Natural killer cell (primary cell): ENCODE measurements around the gene CHD5. TPM values are rescaled to one million over a fixed set of nuclear protein-coding genes. Genes with fewer than 3 reads are reported as not detected.

ENCODE experiments used
- ATAC-seq, 3 donors: fragments of 150-1000 bp in 2 of 3; fragments of 200-7000 bp in 1 of 3; cut with Tn5 transposase; 1 replicate in 1 of 3; 2 replicates in 2 of 3; pipeline ENCODE4 v1.10.0; 2021; ENCODE audit warnings: mild to moderate bottlenecking in 2 of 3, moderate library complexity in 2 of 3
- DNase-seq, 2 donors: peaks; one replicate each; pipeline versions ENCODE4 v3.0.0 to v3.0.0-alpha.2; 2013 to 2021; ENCODE audit warnings: mixed read lengths in 1 of 2
- H3K27ac ChIP-seq: one replicate; pipeline ENCODE4 v1.5.1; 2013; ENCODE audit warnings: mild to moderate bottlenecking, low read length
- H3K27me3 ChIP-seq: one replicate; pipeline ENCODE4 v1.6.1; 2013; ENCODE audit warnings: low read length; ENCODE audit not compliant: control insufficient read depth, insufficient read depth
- H3K36me3 ChIP-seq: one replicate; pipeline ENCODE4 v1.6.1; 2013; ENCODE audit warnings: low read length; ENCODE audit not compliant: control insufficient read depth, insufficient read depth
- H3K4me1 ChIP-seq: one replicate; pipeline ENCODE4 v1.6.1; 2013; ENCODE audit warnings: low read length; ENCODE audit not compliant: control insufficient read depth, insufficient read depth
- H3K4me3 ChIP-seq: one replicate; pipeline ENCODE4 v1.5.1; 2013; ENCODE audit warnings: low read length
- H3K9me3 ChIP-seq: one replicate; pipeline ENCODE4 v1.6.1; 2013; ENCODE audit warnings: low read length; ENCODE audit not compliant: control insufficient read depth, insufficient read depth
- H3K27ac Mint-ChIP-seq, 2 donors: one replicate each; pipeline ENCODE4 v1.8.0; 2022; ENCODE audit warnings: mild to moderate bottlenecking in 2 of 2, mixed read lengths in 2 of 2, moderate library complexity in 1 of 2
- H3K27me3 Mint-ChIP-seq, 2 donors: one replicate each; pipeline ENCODE4 v1.8.0; 2022; ENCODE audit warnings: low read depth in 2 of 2, mixed read lengths in 2 of 2
- H3K36me3 Mint-ChIP-seq: one replicate; pipeline ENCODE4 v1.8.0; 2022; ENCODE audit warnings: mixed read lengths
- H3K4me1 Mint-ChIP-seq, 2 donors: one replicate each; pipeline ENCODE4 v1.8.0; 2022; ENCODE audit warnings: mixed read lengths in 2 of 2
- H3K4me3 Mint-ChIP-seq: one replicate; pipeline ENCODE4 v1.8.0; 2022; ENCODE audit warnings: mild to moderate bottlenecking, moderate library complexity, mixed read lengths
- H3K9me3 Mint-ChIP-seq, 2 donors: one replicate each; pipeline ENCODE4 v1.8.0; 2022; ENCODE audit warnings: mixed read lengths in 2 of 2
- WGBS: methylation state at CpG from one replicate; pipeline ENCODE4 v1.1.7; 2013; ENCODE audit warnings: missing lambda C conversion rate; ENCODE audit not compliant: insufficient coverage; 5-methylcytosine and 5-hydroxymethylcytosine counted together
- intact Hi-C: fragments of 100-400 bp; cut with micrococcal nuclease; formaldehyde crosslinking; loops from one replicate; pipeline ENCODE4 v1.14.2; 2022
- total RNA-seq, 4 donors: library from RNA; stranded (reverse); fragments of 120-200 nt in 1 of 4; gene quantifications; one replicate each; pipeline versions ENCODE4 v1.2.3 to v1.2.4, GENCODE V29; 2013 to 2022
- TF ChIP-seq, protein P1 (sequence below): fragments of 200-600 bp; IDR thresholded peaks from one replicate; pipeline ENCODE4 v1.8.0; 2022; ENCODE audit warnings: antibody characterized with exemption

The CHD5 gene
- total RNA-seq, 3 donors from 2014 or later (not counting 1 experiment from before 2014, with no cell fraction given): 0.34 to 1.2 (median 0.73) TPM

DNA sequence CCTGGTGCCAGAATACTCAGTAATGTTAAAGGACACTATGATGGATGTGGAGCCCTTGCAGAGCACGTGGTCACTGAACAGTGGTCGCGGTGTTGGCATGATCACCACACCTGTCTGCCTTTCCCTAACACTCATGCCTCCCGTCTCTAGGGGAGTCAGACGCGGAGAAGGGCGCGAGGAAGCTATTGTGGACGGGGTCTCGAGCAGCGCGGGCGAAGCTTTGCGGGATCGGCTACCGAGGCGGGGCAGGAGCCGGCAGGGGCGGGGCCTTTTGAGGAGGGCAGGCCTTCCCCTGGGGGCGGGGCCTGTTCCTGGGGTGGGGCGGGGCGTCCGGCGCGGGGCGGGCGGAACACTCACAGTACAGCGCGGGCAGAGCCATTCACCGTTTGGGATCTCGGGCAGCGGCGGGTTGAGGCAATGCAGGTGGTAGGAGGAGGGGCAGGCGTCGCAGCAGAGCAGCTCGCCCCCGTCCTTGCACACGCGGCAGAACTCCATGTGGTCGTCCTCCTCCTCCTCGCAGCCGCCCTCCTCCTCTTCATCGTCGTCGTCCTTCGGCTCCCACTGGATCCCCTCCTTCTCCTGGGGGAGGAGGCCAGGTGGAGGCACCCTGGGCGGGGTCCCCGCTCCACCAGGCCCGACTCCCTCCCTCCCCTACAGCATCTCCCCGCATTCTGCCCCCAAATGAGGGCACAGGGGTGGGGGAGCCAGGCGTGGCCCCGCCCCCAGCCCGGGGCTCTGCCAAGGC is 31.5 kb downstream of the CHD5 start:
- peak overlapping the region; percentile 9 for H3K4me3 ChIP-seq
- no peaks in the 10 kb centered on the region for H3K36me3 ChIP-seq
- peak overlapping the region; percentile 82 for H3K4me3 Mint-ChIP-seq
- H3K9me3 ChIP-seq: no peaks in the 10 kb centered on the region
- TF ChIP-seq, protein P1, sequence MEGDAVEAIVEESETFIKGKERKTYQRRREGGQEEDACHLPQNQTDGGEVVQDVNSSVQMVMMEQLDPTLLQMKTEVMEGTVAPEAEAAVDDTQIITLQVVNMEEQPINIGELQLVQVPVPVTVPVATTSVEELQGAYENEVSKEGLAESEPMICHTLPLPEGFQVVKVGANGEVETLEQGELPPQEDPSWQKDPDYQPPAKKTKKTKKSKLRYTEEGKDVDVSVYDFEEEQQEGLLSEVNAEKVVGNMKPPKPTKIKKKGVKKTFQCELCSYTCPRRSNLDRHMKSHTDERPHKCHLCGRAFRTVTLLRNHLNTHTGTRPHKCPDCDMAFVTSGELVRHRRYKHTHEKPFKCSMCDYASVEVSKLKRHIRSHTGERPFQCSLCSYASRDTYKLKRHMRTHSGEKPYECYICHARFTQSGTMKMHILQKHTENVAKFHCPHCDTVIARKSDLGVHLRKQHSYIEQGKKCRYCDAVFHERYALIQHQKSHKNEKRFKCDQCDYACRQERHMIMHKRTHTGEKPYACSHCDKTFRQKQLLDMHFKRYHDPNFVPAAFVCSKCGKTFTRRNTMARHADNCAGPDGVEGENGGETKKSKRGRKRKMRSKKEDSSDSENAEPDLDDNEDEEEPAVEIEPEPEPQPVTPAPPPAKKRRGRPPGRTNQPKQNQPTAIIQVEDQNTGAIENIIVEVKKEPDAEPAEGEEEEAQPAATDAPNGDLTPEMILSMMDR: no peak
- H3K9me3 Mint-ChIP-seq: no peaks in the 10 kb centered on the region
- H3K36me3 Mint-ChIP-seq: no peaks in the 10 kb centered on the region
- H3K4me1 Mint-ChIP-seq: peaks cover 0 to 13% of the 10 kb centered on the region in 2 donors
- H3K27me3 ChIP-seq: peaks cover 9% of the 10 kb centered on the region
- no peaks in the 10 kb centered on the region for H3K27me3 Mint-ChIP-seq
- DNase-seq (peak; percentile 46 to 74), ATAC-seq (peak; percentile 76 to 95 (median 92))
- peaks cover 37% of the 10 kb centered on the region for H3K4me1 ChIP-seq
- no peak overlapping the region for H3K27ac Mint-ChIP-seq
- no peak overlapping the region for H3K27ac ChIP-seq
- intact Hi-C loops: no loop called here
- 7% methylated on average over 53 of the region's 53 CpGs for WGBS

DNA sequence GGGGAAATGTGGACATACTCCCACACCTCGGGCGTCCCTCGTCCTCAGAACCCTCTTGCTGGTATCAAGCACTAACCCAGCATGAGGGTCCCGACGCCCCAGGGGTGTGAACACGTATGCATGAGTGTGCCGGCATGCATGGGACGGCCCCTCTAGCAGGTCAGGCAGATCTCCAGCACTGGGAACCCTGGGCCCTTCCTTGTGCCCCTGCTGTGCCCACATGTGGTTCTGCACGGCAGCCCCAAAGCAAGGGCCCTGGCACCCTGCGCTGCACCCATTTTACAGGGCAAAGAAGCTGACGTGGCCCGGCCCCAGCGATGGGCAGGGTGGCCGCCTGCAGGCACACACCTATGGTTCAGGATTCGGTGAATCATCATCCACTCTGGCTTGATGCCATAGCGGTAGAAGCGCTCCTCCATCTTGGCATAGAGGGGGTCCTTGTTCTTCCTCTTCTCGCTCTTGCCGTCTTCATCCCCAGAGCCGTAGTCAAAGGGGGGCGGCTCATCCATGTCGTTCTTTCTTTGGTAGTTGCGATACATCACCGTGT is 34.2 kb downstream of the CHD5 start:
- intact Hi-C loops: no loop called here
- no peak overlapping the region for H3K27ac Mint-ChIP-seq

DNA sequence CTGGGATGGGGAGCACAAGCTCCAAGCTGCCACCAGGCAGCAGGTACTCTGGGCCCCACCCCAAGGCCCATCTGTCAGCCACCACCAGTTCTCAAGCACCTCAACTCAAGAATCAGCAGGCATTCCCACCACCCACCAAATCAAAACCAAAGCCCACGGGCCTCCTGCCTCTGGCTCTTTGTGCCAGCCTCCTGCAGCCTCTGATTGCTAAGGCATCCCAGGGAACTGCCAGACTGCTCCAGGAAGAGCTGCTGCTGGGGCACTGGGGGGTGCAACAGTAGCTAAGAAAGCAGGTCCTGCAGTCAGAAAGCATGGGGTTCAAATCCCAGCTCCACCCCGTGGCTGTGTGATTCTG is 34.7 kb downstream of the CHD5 start:
- intact Hi-C loops: no loop called here
- Histone ChIP-seq H3K36me3 (no peaks in the 10 kb centered on the region), H3K4me3 (no peak overlapping the region), H3K4me1 (peaks cover 27% of the 10 kb centered on the region), H3K27me3 (peaks cover 9% of the 10 kb centered on the region), H3K27ac (no peak overlapping the region), H3K9me3 (no peaks in the 10 kb centered on the region)
- no peaks in the 10 kb centered on the region for H3K36me3 Mint-ChIP-seq
- H3K9me3 Mint-ChIP-seq: no peaks in the 10 kb centered on the region
- no peak for DNase-seq
- H3K4me1 Mint-ChIP-seq: peaks cover 0 to 13% of the 10 kb centered on the region in 2 donors
- H3K4me3 Mint-ChIP-seq: no peak overlapping the region
- TF ChIP-seq, protein P1: no peak
- ATAC-seq: no peak
- no peak overlapping the region for H3K27ac Mint-ChIP-seq
- no peaks in the 10 kb centered on the region for H3K27me3 Mint-ChIP-seq
- 71% methylated on average over 2 of the region's 2 CpGs for WGBS

More for the DNA sequence above, 34.2 kb downstream of the CHD5 start:
- H3K27ac ChIP-seq: no peak overlapping the region
- H3K36me3 ChIP-seq: no peaks in the 10 kb centered on the region
- no peaks in the 10 kb centered on the region for H3K9me3 ChIP-seq
- DNase-seq (no peak), ATAC-seq (no peak)
- H3K4me1 ChIP-seq: peaks cover 27% of the 10 kb centered on the region
- Mint-ChIP-seq H3K36me3 (no peaks in the 10 kb centered on the region), H3K27me3 (no peaks in the 10 kb centered on the region), H3K4me1 (peaks cover 0 to 13% of the 10 kb centered on the region in 2 donors), H3K4me3 (no peak overlapping the region), H3K9me3 (no peaks in the 10 kb centered on the region)
- H3K27me3 ChIP-seq: peaks cover 9% of the 10 kb centered on the region
- 90% methylated on average over 24 of the region's 24 CpGs for WGBS
- H3K4me3 ChIP-seq: no peak overlapping the region
- TF ChIP-seq, protein P1: no peak
